HG02943 (cell line): ENCODE results near the gene SHC1.
A peak's percentile ranks its signal among the peaks of the same experiment; 100 is the strongest.

Source experiments
- ATAC-seq: cut with Tn5 transposase; IDR thresholded peaks from one replicate; pipeline ENCODE4 v1.9.1; 2021; ENCODE audit warnings: mild to moderate bottlenecking, low read depth, moderate library complexity; ENCODE audit not compliant: unreplicated experiment

The SHC1 gene

DNA sequence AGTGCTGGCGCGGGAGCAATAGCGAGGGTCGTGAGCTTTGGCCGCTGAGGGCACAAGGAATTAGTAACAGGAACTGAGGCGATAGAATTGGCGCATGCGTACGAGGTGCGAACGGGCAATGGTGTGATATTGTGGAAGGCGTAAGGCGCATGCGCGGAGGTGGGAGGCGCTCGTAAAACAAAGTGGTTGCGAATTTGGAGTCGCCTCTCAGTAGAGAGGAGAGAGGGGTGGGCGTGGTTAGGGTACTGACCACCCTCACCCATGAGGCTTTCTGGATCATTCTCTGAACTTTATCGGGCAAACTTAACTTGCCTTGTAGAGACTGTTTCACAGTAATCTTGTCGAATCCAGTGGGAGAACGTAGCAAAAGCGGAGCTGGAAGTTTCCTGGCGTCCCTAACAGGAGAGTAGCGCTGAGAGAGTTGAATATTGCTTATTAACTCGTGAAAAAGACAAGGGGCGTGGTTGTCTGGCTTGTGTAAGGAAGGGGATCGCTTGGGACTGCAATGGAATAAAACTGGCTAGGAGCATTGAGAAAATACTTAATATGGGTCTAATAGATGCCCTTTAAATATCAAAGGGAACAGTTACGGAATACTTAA lies 4.4 kb upstream of the SHC1 start:
- peak; percentile 52 for ATAC-seq

DNA sequence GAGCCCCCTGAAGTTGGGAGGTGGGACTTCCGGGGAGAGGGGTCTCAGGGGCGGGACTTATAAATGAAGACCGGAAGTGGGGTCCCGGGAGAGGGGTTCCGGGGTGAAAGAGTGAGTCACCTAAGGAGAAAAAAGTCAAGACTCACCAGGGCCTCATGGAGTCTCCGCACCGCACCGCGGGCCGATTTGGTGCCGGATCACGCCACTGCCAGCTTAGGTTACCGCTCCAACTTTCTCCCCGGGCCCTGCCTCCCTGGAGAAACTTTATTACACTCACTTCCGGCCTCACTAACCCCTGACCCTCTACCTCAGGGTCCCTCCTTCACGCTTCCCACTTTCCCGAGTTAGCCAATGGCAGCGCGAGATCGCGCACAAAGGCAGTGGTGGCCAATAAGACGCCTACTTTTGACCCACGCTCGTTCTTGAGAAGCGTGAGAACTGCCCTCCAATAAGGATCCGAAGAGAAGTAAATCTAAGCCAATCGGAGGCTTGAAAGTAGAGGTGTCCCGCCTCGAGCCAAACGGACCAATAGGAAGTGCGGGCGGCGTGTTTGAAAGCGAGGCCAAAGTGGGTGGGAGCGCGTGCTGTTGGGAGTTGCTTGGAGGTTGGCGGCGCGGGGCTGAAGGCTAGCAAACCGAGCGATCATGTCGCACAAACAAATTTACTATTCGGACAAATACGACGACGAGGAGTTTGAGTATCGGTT lies 3.7 kb upstream of the SHC1 start, which contains the start of gene CKS1B:
Gene CKS1B (plus strand): TSS at position 580 of the 706 bp plus-strand sequence. CDS start 65 bp downstream, at position 645.
- peak; percentile 77 for ATAC-seq

GRCh38 chr1:154973344-154974101 lies 3.0 kb upstream of the SHC1 start:
- peak; percentile 22 for ATAC-seq

GRCh38 chr1:154972517-154973343 lies 2.2 kb upstream of the SHC1 start:
- no peak for ATAC-seq

- no peak for ATAC-seq
These were observed 1.6 kb upstream of the SHC1 start for GRCh38 chr1:154972213-154972516.

- ATAC-seq = no peak
These were observed 923 bp upstream of the SHC1 start for GRCh38 chr1:154971341-154971998.

GRCh38 chr1:154969860-154970452 lies 591 bp downstream of the SHC1 start:
- no peak for ATAC-seq

GRCh38 chr1:154969246-154969645 lies 1.3 kb downstream of the SHC1 start:
- no peak for ATAC-seq

GRCh38 chr1:154968731-154969130 lies 1.8 kb downstream of the SHC1 start:
- ATAC-seq = no peak

DNA sequence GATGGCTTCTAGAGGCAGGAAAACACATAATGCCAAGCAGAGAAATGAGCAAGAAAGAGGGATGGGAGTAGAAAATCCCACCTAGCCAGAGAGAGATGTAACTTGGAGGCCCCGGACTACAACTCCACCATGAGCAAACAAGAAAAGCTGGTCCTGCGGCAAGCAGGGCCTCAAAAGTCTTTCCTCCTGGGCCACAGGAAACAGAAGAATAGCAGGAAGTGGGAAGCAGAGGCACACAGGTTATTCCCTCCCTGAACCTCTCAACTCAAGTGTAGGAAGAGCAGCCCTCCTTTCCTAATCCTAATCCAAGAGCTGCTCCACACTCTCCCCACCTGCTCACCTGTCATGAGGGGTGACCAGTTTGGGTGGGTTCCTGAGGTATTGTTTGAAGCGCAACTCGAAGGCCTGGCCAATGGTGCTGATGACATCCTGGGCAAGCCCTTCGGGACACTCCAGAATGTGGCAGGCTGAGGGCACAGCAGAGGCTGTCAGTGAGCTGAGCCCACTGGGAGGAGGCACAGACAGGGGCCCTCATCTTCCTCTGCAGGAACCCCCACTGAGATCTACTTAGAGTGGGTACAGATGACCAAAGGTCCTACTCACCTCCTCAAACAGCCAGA lies 3.1 kb downstream of the SHC1 start:
- ATAC-seq = no peak

- no peak for ATAC-seq
These were observed 4.4 kb downstream of the SHC1 start for GRCh38 chr1:154966111-154966510.

DNA sequence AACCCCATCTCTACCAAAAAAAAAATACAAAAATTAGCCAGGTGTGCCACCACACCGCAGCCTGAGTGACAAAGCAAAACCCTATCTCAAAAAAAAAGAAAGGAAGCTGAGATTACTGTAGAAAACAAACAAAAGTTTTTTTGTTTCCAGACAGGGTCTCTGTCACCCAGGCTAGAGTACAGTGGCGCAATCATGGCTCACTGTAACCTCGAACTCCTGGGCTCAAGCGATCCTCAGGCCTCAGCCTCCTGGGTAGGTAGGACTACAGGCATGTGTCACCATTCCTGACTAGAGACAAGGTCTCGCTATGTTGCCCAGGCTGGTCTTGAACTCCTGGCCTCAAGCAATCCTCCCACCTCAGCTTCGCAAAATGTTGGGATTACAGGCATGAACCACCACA lies 6.2 kb downstream of the SHC1 start:
- ATAC-seq = no peak

DNA sequence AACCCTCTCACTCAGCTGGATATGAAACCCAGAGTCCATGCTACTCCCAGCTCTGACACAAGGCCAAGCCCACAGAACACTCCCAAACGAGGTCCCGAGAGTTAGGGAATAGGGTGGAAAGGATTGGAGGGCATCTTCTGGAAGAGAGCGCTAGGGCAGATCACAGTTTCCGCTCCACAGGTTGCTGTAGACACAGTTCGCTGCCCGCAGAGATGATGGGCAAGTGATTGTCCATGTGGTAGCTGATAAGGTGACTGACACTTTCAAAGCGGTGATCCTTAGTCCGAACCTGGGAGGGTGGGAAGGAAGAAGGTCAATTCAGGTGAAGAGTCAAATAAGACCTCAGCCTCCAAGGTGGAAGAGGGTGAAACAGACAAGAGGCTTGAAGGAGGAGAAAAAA lies 6.9 kb downstream of the SHC1 start:
- ATAC-seq = no peak

GRCh38 chr1:154962795-154963330 lies 7.7 kb downstream of the SHC1 start:
- no peak for ATAC-seq

GRCh38 chr1:154962156-154962749 lies 8.3 kb downstream of the SHC1 start:
- peak; percentile 23 for ATAC-seq

GRCh38 chr1:154961207-154962155 lies 9.1 kb downstream of the SHC1 start, which contains the start of gene PYGO2:
Gene PYGO2, minus strand, starts transcription at chr1:154961782. Its CDS starts 206 bp downstream, at chr1:154961576.
- ATAC-seq = peak; percentile 55

DNA sequence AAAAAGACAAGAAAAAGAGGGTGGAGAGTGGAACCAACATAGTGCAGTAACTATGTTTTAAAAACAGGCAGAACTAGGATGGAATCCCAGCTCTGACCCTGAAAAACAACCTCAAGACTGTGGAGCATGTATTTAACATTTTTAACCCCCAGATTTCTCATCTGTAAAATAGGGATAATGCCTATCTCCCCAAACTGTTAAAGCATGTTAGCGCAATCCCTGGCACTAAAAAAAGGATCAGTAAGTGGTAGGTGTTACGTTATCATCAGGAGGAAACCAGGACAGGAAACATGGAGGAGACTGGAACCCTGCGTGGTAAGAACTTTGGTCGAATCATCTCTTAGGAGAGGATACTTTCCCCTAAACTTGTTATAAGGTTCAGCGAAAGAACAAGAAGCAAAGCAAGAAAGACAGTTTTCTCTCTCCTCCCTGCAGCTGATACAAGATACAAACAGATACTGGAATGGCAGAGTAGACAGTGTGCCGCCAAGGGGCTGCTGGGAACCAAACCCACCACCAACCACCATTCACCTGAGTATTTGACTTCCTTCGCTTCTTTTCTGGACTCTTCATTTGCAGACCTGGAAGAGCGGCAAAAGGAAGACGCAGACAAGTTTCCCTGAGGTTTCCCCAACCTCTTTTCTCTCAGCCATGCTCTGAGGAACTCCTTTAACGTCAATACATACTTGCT lies 10.0 kb downstream of the SHC1 start:
- no peak for ATAC-seq
